Embryonic facial prominence (tissue), 1 donor: ENCODE measurements around the gene NUP35.

Source experiments
- DNase-seq: peaks from one replicate; pipeline ENCODE4 v3.0.0-alpha.2; 2016; ENCODE audit errors: extremely low spot score

Gene NUP35

GRCh38 chr2:183209395-183210028 is 85.3 kb downstream of the NUP35 start:
- DNase-seq: no peak
